ENCODE results near the gene SPATA3.
"Not testable (repeated sequence)": the region's sequence is repeated elsewhere in the genome, so short reads cannot be mapped to it uniquely, and the experiment has no call there.

The SPATA3 gene

GRCh38 chr2:230968314-230968713, 27.6 kb upstream of the SPATA3 start:
- DNase-seq (ENCODE audit: low read depth), result not testable (repeated sequence)

- DNase-seq (ENCODE audit: low read depth), result no peak
Measured at GRCh38 chr2:230968921-230969658, 26.8 kb upstream of the SPATA3 start.

- no peak for DNase-seq (ENCODE audit: low read depth)
Measured at GRCh38 chr2:230969659-230970015, 26.3 kb upstream of the SPATA3 start.

GRCh38 chr2:230972046-230972445, 23.9 kb upstream of the SPATA3 start:
- no peak for DNase-seq (ENCODE audit: low read depth)

GRCh38 chr2:230974096-230974913, 21.6 kb upstream of the SPATA3 start:
- peak; percentile 34 for DNase-seq (ENCODE audit: low read depth)

- no peak for DNase-seq (ENCODE audit: low read depth)
Measured at GRCh38 chr2:230975927-230976326, 20.0 kb upstream of the SPATA3 start.

GRCh38 chr2:230976671-230977171, 19.2 kb upstream of the SPATA3 start:
- no peak for DNase-seq (ENCODE audit: low read depth)

- DNase-seq (ENCODE audit: low read depth), result no peak
Measured at GRCh38 chr2:230980468-230980867, 15.5 kb upstream of the SPATA3 start.

- DNase-seq (ENCODE audit: low read depth), result no peak
Measured at GRCh38 chr2:230981704-230982103, 14.2 kb upstream of the SPATA3 start.

GRCh38 chr2:230982126-230982525, 13.8 kb upstream of the SPATA3 start:
- no peak for DNase-seq (ENCODE audit: low read depth)

GRCh38 chr2:230982528-230982927, 13.4 kb upstream of the SPATA3 start:
- no peak for DNase-seq (ENCODE audit: low read depth)

GRCh38 chr2:230983566-230983965, 12.4 kb upstream of the SPATA3 start:
- DNase-seq (ENCODE audit: low read depth), result no peak

- DNase-seq (ENCODE audit: low read depth), result no peak
Measured at GRCh38 chr2:230984393-230985220, 11.3 kb upstream of the SPATA3 start.

- DNase-seq (ENCODE audit: low read depth), result no peak
Measured at GRCh38 chr2:230985519-230986231, 10.2 kb upstream of the SPATA3 start.

GRCh38 chr2:230986520-230987136, 9.3 kb upstream of the SPATA3 start:
- no peak for DNase-seq (ENCODE audit: low read depth)

- peak; percentile 59 for DNase-seq (ENCODE audit: low read depth)
Measured at GRCh38 chr2:230987137-230988020, 8.5 kb upstream of the SPATA3 start.

- DNase-seq (ENCODE audit: low read depth), result no peak
Measured at GRCh38 chr2:230989731-230990130, 6.2 kb upstream of the SPATA3 start.

GRCh38 chr2:230990131-230990898, 5.6 kb upstream of the SPATA3 start:
- no peak for DNase-seq (ENCODE audit: low read depth)

- no peak for DNase-seq (ENCODE audit: low read depth)
Measured at GRCh38 chr2:230990899-230991150, 5.1 kb upstream of the SPATA3 start.

GRCh38 chr2:230991598-230991997, 4.3 kb upstream of the SPATA3 start:
- no peak for DNase-seq (ENCODE audit: low read depth)
